Endothelial cell of umbilical vein (primary cell): Measurements from ENCODE around the gene CDCP1. TPM values are rescaled to one million over a fixed set of nuclear protein-coding genes. Genes with fewer than 3 reads are reported as not detected.

Experiments
- BruUV-seq: library from RNA; stranded (reverse); fragments of 400-500 nt; replicated peaks from 2 replicates; lab custom pipeline; 2021; lab: Mats Ljungman, UMichigan
- CTCF ChIA-PET: fragments of 300-600, 350-600 bp; sonication (Branson Sonifier 250); formaldehyde crosslinking; loops from one replicate; lab custom pipeline; 2021; ENCODE audit warnings: antibody characterized with exemption, inconsistent platforms; lab: Charles Lee
- POLR2A ChIA-PET: fragments of 300-600, 350-600 bp; sonication (Branson Sonifier 250); formaldehyde crosslinking; loops from one replicate; lab custom pipeline; 2021; ENCODE audit warnings: antibody characterized with exemption, inconsistent platforms; lab: Charles Lee
- DNase-seq: peaks from one replicate; pipeline ENCODE4 v3.0.0-alpha.2; 2011; ENCODE audit warnings: low read depth, low spot score
- FAIRE-seq: peaks from 2 replicates; lab custom pipeline; 2011; peaks lifted over from hg19 to GRCh38; lab: Jason Lieb, UNC
- H2AFZ ChIP-seq: 2 replicates; pipeline ENCODE4 v1.6.0; 2012; ENCODE audit warnings: low read depth, low read length, control low read depth, inconsistent platforms
- H3K27ac ChIP-seq: 2 replicates; pipeline ENCODE4 v1.5.1; 2011; ENCODE audit warnings: low read depth, mild to moderate bottlenecking, control low read depth, low read length, moderate library complexity; ENCODE audit not compliant: insufficient read depth
- H3K27me3 ChIP-seq, 2 experiments: 2 replicates each; pipeline versions ENCODE4 v1.6.0 to v1.6.1; 2011; ENCODE audit warnings: low read length in 2 of 2, mixed read lengths in 1 of 2; ENCODE audit not compliant: control insufficient read depth in 2 of 2, insufficient read depth in 2 of 2
- H3K36me3 ChIP-seq, 2 experiments: 2 replicates in 1 of 2; 3 replicates in 1 of 2; pipeline ENCODE4 v1.5.1; 2011; ENCODE audit warnings: low read length in 2 of 2, mild to moderate bottlenecking in 1 of 2, moderate library complexity in 1 of 2; ENCODE audit not compliant: control insufficient read depth in 2 of 2, insufficient read depth in 2 of 2; ENCODE audit errors: extremely low read depth in 1 of 2
- H3K4me1 ChIP-seq: 3 replicates; pipeline ENCODE4 v1.5.1; 2011; ENCODE audit warnings: mild to moderate bottlenecking, low read length; ENCODE audit not compliant: control insufficient read depth, insufficient read depth; ENCODE audit errors: extremely low read depth
- H3K4me2 ChIP-seq: 2 replicates; pipeline ENCODE4 v1.6.1; 2011; ENCODE audit warnings: low read length, control low read depth, mixed read lengths; ENCODE audit not compliant: insufficient read depth
- H3K4me3 ChIP-seq, 3 experiments: fragments of 200-600 bp in 1 of 3; sonication (generic), shearing (Covaris generic) in 1 of 3; replicated peaks in 1 of 3; 2 replicates each; pipeline ENCODE4 v1.5.1; 2011 to 2016; ENCODE audit warnings: control low read depth in 3 of 3, low read length in 3 of 3, mild to moderate bottlenecking in 2 of 3, inconsistent platforms in 1 of 3, low read depth in 1 of 3, moderate library complexity in 1 of 3; ENCODE audit not compliant: insufficient read depth in 1 of 3
- H3K79me2 ChIP-seq: 2 replicates; pipeline ENCODE4 v1.6.0; 2012; ENCODE audit warnings: low read length, inconsistent platforms; ENCODE audit not compliant: control insufficient read depth, insufficient read depth
- H3K9ac ChIP-seq: replicated peaks from 2 replicates; pipeline ENCODE3; 2011; ENCODE audit warnings: low read length, control low read depth; ENCODE audit not compliant: insufficient read depth; ENCODE audit errors: extremely low read depth
- H3K9me1 ChIP-seq: replicated peaks from 3 replicates; pipeline ENCODE4 v1.6.0; 2011; ENCODE audit warnings: mild to moderate bottlenecking, low read length; ENCODE audit not compliant: control insufficient read depth, insufficient read depth; ENCODE audit errors: extremely low read depth
- H3K9me3 ChIP-seq: replicated peaks from 2 replicates; pipeline ENCODE4 v1.5.1; 2012; ENCODE audit warnings: low read length, inconsistent platforms; ENCODE audit not compliant: control insufficient read depth, insufficient read depth
- H4K20me1 ChIP-seq: replicated peaks from 2 replicates; pipeline ENCODE3; 2011; ENCODE audit warnings: mild to moderate bottlenecking, low read length; ENCODE audit not compliant: control insufficient read depth, insufficient read depth; ENCODE audit errors: extremely low read depth
- EZH2 ChIP-seq: IDR thresholded peaks from 2 replicates; pipeline ENCODE4 v1.6.1; 2012; ENCODE audit warnings: borderline replicate concordance, low read depth, mild to moderate bottlenecking, moderate library complexity, low read length, inconsistent platforms; ENCODE audit not compliant: severe bottlenecking
- FOS ChIP-seq: IDR thresholded peaks from 2 replicates; pipeline ENCODE4 v1.6.1; 2011; ENCODE audit warnings: mild to moderate bottlenecking, low read length, moderate library complexity, borderline replicate concordance; ENCODE audit not compliant: insufficient read depth
- GATA2 ChIP-seq: IDR thresholded peaks from 2 replicates; pipeline ENCODE4 v1.7.0; 2011; ENCODE audit warnings: low read depth, mild to moderate bottlenecking, moderate library complexity, mixed read lengths, low read length; ENCODE audit not compliant: insufficient read length, insufficient read depth
- JUN ChIP-seq: IDR thresholded peaks from 2 replicates; pipeline ENCODE4 v1.6.1; 2011; ENCODE audit warnings: borderline replicate concordance, low read depth; ENCODE audit not compliant: insufficient read length, insufficient read depth
- MYC ChIP-seq: IDR thresholded peaks from one replicate; pipeline ENCODE4 v1.6.1; 2011; ENCODE audit warnings: mild to moderate bottlenecking, low read depth, low read length
- POLR2A ChIP-seq: IDR thresholded peaks from 2 replicates; pipeline ENCODE4 v1.6.1; 2012; ENCODE audit warnings: low read depth, mild to moderate bottlenecking, control low read depth, low read length
- POLR2AphosphoS5 ChIP-seq: IDR thresholded peaks from 2 replicates; pipeline ENCODE4 v1.6.1; 2012; ENCODE audit warnings: low read depth, mild to moderate bottlenecking, control low read depth, low read length, moderate library complexity; ENCODE audit not compliant: insufficient read depth
- dilution Hi-C: fragments of 300-500 bp; cut with MboI; formaldehyde crosslinking; loops from one replicate; pipeline ENCODE4 v1.15.0; 2019; ENCODE audit warnings: low sequenced_read_pairs; ENCODE audit not compliant: extremely low pct_ligation_motif_present
- intact Hi-C: fragments of 100-400 bp; cut with micrococcal nuclease; formaldehyde crosslinking; loops from one replicate; pipeline ENCODE4 v1.10.0; 2022
- polyA plus RNA-seq, 4 experiments: library from polyadenylated mRNA; depleted of rRNA in 3 of 4; stranded (reverse) in 3 of 4; unstranded in 1 of 4; fragments of >200 nt; gene quantifications; 2 replicates each; pipeline versions ENCODE4 v1.2.1 to v1.2.3, GENCODE V29; 2011 to 2012; ENCODE audit warnings: missing spikeins in 1 of 4
- total RNA-seq: library from RNA; stranded (reverse); gene quantifications from 2 replicates; pipeline ENCODE4 v1.2.3, GENCODE V29; 2021
- TF ChIP-seq, protein P1 (sequence below), 2 donors: IDR thresholded peaks; 1 replicate in 1 of 2; 2 replicates in 1 of 2; pipeline ENCODE4 v1.5.1; 2011; ENCODE audit warnings: low read length in 2 of 2, mild to moderate bottlenecking in 2 of 2, moderate library complexity in 2 of 2, control low read depth in 1 of 2, inconsistent platforms in 1 of 2, low read depth in 1 of 2; ENCODE audit not compliant: insufficient read depth in 1 of 2; ENCODE audit errors: extremely low read depth in 1 of 2
- TF ChIP-seq, protein P2 (sequence below): IDR thresholded peaks from 2 replicates; pipeline ENCODE4 v1.6.1; 2011; ENCODE audit not compliant: insufficient read depth, insufficient read length

Gene CDCP1
- total and polyA plus RNA-seq, 2 donors (not counting 3 experiments of a cell fraction or from before 2014, with no cell fraction given): 0.01 to 0.22 TPM

DNA sequence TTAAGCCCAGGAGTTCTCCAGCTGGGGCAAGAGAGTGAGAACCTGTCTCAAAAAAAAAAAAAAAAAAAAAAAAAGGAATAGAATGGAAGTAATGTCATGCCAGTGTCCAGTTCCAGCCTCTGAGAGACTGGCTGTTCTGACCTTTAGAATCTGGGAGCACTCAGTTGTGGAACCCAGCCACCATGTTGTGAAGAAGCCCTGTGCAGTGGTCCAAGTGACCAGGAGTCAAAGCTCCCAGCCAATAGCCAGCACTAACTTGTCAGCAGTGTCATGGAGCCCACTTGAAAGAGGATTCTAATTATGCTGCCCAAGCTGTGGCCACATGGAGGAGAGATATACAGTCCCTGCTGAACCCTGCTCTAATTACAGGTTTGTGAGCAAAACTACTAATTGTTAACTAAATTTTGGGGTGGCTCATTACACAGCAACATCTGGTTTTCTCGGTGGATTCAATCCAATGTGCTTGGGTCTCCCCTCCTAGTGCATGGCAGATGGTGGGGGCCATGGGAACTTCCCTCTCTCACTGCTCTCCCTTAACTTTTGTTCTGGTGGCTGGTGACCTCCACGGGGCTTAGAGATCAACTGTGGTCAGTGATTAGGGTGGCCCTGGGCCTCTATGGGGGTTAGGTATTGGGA, 64.6 kb downstream of the CDCP1 start:
- H3K4me3 ChIP-seq: no peak overlapping the region
- no TSS peak for BruUV-seq
- POLR2A ChIA-PET: no interaction called here
- TF ChIP-seq, protein P1, sequence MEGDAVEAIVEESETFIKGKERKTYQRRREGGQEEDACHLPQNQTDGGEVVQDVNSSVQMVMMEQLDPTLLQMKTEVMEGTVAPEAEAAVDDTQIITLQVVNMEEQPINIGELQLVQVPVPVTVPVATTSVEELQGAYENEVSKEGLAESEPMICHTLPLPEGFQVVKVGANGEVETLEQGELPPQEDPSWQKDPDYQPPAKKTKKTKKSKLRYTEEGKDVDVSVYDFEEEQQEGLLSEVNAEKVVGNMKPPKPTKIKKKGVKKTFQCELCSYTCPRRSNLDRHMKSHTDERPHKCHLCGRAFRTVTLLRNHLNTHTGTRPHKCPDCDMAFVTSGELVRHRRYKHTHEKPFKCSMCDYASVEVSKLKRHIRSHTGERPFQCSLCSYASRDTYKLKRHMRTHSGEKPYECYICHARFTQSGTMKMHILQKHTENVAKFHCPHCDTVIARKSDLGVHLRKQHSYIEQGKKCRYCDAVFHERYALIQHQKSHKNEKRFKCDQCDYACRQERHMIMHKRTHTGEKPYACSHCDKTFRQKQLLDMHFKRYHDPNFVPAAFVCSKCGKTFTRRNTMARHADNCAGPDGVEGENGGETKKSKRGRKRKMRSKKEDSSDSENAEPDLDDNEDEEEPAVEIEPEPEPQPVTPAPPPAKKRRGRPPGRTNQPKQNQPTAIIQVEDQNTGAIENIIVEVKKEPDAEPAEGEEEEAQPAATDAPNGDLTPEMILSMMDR (IDR thresholded peaks at IDR 0.05; ENCODE audit: extremely low read depth in 1 of 2, insufficient read depth in 1 of 2, low read depth in 1 of 2, low read length in 2 of 2): no peak
- TF ChIP-seq FOS (no peak), MYC (no peak), POLR2A (no peak), JUN (no peak)
- H3K4me2 ChIP-seq: no peak overlapping the region
- no peak overlapping the region for H2AFZ ChIP-seq
- H3K9ac ChIP-seq: no peak overlapping the region
- H3K27me3 ChIP-seq: peaks cover 0 to 2% of the 10 kb centered on the region in 2 experiments
- H3K4me1 ChIP-seq: peaks cover 2% of the 10 kb centered on the region
- FAIRE-seq (no peak), DNase-seq (no peak)
- dilution Hi-C loops (no loop called here), intact Hi-C loops (no loop called here)
- H3K36me3 ChIP-seq: no peaks in the 10 kb centered on the region
- H3K9me3 ChIP-seq: no peaks in the 10 kb centered on the region
- no peaks in the 10 kb centered on the region for H3K9me1 ChIP-seq
- H4K20me1 ChIP-seq: no peaks in the 10 kb centered on the region
- CTCF ChIA-PET: interaction anchor here (1.3 kb wide), 2 partner anchors 16 to 129 kb away, joined by 4 to 6 read pairs; no protein-coding TSS in a partner anchor
- H3K27ac ChIP-seq: no peak overlapping the region
- H3K79me2 ChIP-seq: no peaks in the 10 kb centered on the region

GRCh38 chr3:45080824-45081223, 65.4 kb downstream of the CDCP1 start:
- Histone ChIP-seq H3K4me3 (no peak overlapping the region), H2AFZ (no peak overlapping the region), H3K27me3 (peaks cover 0 to under 1% of the 10 kb centered on the region in 2 experiments), H3K9me3 (no peaks in the 10 kb centered on the region), H3K4me2 (no peak overlapping the region), H3K9me1 (no peaks in the 10 kb centered on the region), H3K4me1 (peaks cover 2% of the 10 kb centered on the region), H3K36me3 (no peaks in the 10 kb centered on the region), H3K9ac (no peak overlapping the region), H3K27ac (no peak overlapping the region), H4K20me1 (no peaks in the 10 kb centered on the region), H3K79me2 (no peaks in the 10 kb centered on the region)
- POLR2A ChIA-PET: no interaction called here
- FAIRE-seq (no peak), DNase-seq (no peak)
- intact Hi-C loops (no loop called here), dilution Hi-C loops (no loop called here)
- BruUV-seq: no TSS peak
- no peak for TF ChIP-seq EZH2
- no peak for TF ChIP-seq JUN
- no peak for TF ChIP-seq MYC
- TF ChIP-seq, protein P1 (IDR thresholded peaks at IDR 0.05; ENCODE audit: extremely low read depth in 1 of 2, insufficient read depth in 1 of 2, low read depth in 1 of 2, low read length in 2 of 2): no peak
- TF ChIP-seq GATA2: no peak
- TF ChIP-seq FOS: no peak
- TF ChIP-seq POLR2AphosphoS5: no peak
- TF ChIP-seq POLR2A: no peak
- TF ChIP-seq, protein P2, sequence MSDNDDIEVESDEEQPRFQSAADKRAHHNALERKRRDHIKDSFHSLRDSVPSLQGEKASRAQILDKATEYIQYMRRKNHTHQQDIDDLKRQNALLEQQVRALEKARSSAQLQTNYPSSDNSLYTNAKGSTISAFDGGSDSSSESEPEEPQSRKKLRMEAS: no peak
- CTCF ChIA-PET: no interaction called here
